Activated CD4-positive, alpha-beta T cell treated with anti-CD3 and anti-CD28 coated beads for 36 hours (primary cell): Measurements from ENCODE around the gene CPT1A. TPM values are rescaled to one million over a fixed set of nuclear protein-coding genes. Genes with fewer than 3 reads are reported as not detected.

Experiments used
- ATAC-seq: fragments of 200-7000 bp; cut with Tn5 transposase; one replicate; pipeline ENCODE4 v1.10.0; 2021; ENCODE audit warnings: mild to moderate bottlenecking, moderate library complexity
- CTCF ChIA-PET: fragments of 350-600 bp; sonication (Branson Sonifier 250); formaldehyde crosslinking; loops from one replicate; lab custom pipeline; 2021; ENCODE audit warnings: antibody characterized with exemption; lab: Charles Lee
- POLR2A ChIA-PET: fragments of 350-600 bp; sonication (Branson Sonifier 250); formaldehyde crosslinking; loops from one replicate; lab custom pipeline; 2021; ENCODE audit warnings: antibody characterized with exemption, inconsistent platforms; lab: Charles Lee
- DNase-seq: peaks from one replicate; pipeline ENCODE4 v3.0.0-alpha.2; 2020
- H3K27ac Mint-ChIP-seq: one replicate; pipeline ENCODE4 v1.8.0; 2021; ENCODE audit warnings: mixed read lengths
- H3K27me3 Mint-ChIP-seq: one replicate; pipeline ENCODE4 v1.8.0; 2021; ENCODE audit warnings: mixed read lengths
- H3K36me3 Mint-ChIP-seq: one replicate; pipeline ENCODE4 v1.8.0; 2021; ENCODE audit warnings: low read depth, mixed read lengths
- H3K4me1 Mint-ChIP-seq: one replicate; pipeline ENCODE4 v1.8.0; 2021; ENCODE audit warnings: mixed read lengths
- H3K4me3 Mint-ChIP-seq: one replicate; pipeline ENCODE4 v1.8.0; 2021; ENCODE audit warnings: mild to moderate bottlenecking, moderate library complexity, mixed read lengths
- H3K9me3 Mint-ChIP-seq: one replicate; pipeline ENCODE4 v1.8.0; 2021; ENCODE audit warnings: low read depth, mixed read lengths
- intact Hi-C, 2 experiments: fragments of 100-400 bp; cut with DNase I in 1 of 2; cut with micrococcal nuclease in 1 of 2; formaldehyde crosslinking; loops; one replicate each; pipeline versions ENCODE4 v1.14.2 to v1.15.1; 2022 to 2024; cut with DNase I, micrococcal nuclease
- total RNA-seq, 2 experiments: library from RNA; stranded (reverse); gene quantifications; one replicate each; pipeline ENCODE4 v1.2.3, GENCODE V29; 2021

The CPT1A gene
- total RNA-seq, 2 experiments from 2014 or later, result 23.3 to 25.4 TPM

DNA sequence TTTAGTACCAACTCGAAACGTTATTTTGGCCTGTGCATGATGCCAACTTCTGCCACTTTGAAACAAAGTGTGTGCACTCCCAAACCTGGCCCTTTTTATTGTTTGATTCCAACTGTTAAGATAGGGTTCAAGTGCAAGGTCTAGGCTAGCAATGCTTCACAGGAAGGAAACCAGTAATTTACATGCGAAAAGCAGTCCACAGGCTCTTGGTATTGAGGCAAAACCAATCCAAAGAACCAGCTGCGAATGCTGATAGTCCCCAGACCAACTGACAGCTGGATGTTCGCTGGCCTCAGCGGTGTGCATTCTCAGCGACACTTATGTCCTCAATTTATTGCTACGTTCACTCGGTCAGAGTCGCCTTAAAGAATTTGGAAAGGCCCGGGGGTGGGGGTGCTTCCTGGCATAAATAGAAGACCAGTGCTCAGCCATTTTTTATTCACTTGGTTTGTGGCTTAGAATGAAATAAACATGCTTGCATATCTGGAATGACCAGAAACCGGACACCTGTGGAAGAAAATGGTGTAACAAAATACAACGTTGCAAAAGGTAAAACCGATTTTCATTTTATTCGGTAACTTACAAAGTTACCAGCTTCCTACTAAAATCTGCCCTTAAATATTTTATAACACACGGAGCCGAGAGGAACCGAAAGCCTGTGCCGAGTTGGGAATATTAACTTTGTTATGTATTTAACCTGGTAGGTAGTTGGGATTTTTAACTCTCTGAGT is 1.6 kb downstream of the CPT1A start:
- CTCF ChIA-PET, result no interaction called here
- no peaks in the 10 kb centered on the region for H3K27me3 Mint-ChIP-seq
- no peaks in the 10 kb centered on the region for H3K36me3 Mint-ChIP-seq
- ATAC-seq (no peak), DNase-seq (peak; percentile 30)
- POLR2A ChIA-PET, result no interaction called here
- H3K4me1 Mint-ChIP-seq, result peaks cover 51% of the 10 kb centered on the region
- intact Hi-C loops, result loop anchor here (1.0 to 5.0 kb wide), 11 partner anchors 63 to 1362 kb away; partner anchors contain the start of genes TESMIN (in 2 of the 2), CHKA (in 1 of the 2), FADD (in 1 of the 2) and IGHMBP2 (in 1 of the 2)
- peak overlapping the region; percentile 81 for H3K4me3 Mint-ChIP-seq
- no peaks in the 10 kb centered on the region for H3K9me3 Mint-ChIP-seq
- H3K27ac Mint-ChIP-seq, result peak overlapping the region; percentile 86

DNA sequence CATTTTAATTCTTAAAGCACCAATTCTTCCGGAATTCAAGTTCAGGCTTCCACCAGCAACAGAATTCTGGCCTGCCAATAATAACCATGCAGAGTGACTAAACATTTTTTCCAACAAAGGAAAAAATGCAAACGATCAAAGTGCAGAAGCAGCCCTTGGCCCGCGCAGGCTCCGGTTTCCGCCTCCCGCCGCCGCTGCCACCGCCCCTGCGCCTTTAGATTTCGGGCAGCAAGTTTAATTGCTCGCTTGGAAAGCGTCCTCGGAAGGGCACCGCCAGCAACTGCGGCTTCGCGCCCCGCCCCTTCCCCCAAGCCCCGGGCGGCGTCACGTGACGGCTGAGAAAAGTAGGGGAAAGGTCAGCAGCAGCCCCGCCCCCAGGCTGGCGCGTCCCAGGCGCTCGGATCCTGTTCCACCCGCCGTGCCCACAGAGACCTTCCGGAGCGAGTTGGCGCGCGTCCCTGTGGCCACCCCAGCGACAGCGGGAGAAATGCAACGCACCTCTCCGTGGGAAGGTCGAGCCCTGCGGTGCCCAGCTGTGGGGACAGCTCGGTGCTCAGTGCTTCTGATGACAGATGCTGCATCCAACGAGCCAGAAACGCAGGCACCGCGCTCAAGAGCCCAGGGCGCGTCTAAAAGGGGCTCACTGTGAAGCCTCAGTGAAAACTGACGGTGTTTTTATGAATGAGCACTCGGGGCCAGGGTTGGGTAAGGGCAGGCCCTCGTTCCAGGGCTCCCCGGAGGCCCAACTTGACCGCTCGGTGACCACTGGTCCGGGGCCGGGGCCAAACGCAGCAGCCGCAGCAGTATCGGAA is 2.5 kb downstream of the CPT1A start:
- POLR2A ChIA-PET, result interaction anchor here (0.7 kb wide), 1 partner anchor 111 kb away, joined by 3 read pairs; no protein-coding TSS in a partner anchor
- Mint-ChIP-seq H3K36me3 (no peaks in the 10 kb centered on the region), H3K9me3 (no peaks in the 10 kb centered on the region), H3K27me3 (no peaks in the 10 kb centered on the region), H3K27ac (peak overlapping the region; percentile 86), H3K4me3 (peak overlapping the region; percentile 81), H3K4me1 (peaks cover 50% of the 10 kb centered on the region)
- peak; percentile 57 for ATAC-seq
- CTCF ChIA-PET, result no interaction called here
- intact Hi-C loops, result loop anchor here (1.0 to 5.0 kb wide), 7 partner anchors 64 to 1363 kb away; partner anchors contain the start of genes TESMIN (in 2 of the 2), FADD (in 1 of the 2), IGHMBP2 (in 1 of the 2) and LTO1 (in 1 of the 2)
- DNase-seq, result peak; percentile 97

DNA sequence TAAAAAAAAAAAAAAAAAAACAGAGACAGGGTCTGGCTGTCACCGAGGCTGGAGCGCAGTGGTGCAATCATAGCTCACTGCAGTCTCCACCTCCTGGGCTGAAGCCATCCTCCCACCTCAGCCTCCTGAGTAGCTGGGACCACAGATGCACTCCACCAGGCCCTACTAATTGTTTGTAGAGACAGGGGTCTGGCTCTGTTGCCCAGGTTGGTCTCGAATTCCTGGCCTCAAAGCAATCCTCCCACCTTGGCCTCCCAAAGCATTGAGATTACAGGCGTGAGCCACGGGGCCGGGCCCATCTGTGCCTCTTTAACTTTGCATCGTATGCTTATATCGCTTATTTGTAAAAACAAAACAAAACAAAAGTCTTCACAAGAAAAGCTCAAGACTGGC is 3.1 kb downstream of the CPT1A start:
- Mint-ChIP-seq H3K36me3 (no peaks in the 10 kb centered on the region), H3K9me3 (no peaks in the 10 kb centered on the region), H3K4me3 (peak overlapping the region; percentile 81), H3K4me1 (peaks cover 45% of the 10 kb centered on the region), H3K27me3 (no peaks in the 10 kb centered on the region), H3K27ac (peak overlapping the region; percentile 86)
- CTCF ChIA-PET, result no interaction called here
- intact Hi-C loops, result loop anchor here (2.0 to 5.0 kb wide), 2 partner anchors 88 to 1364 kb away; partner anchors contain the start of genes FADD (in 1 of the 2) and TESMIN (in 1 of the 2)
- peak; percentile 5 for ATAC-seq
- DNase-seq, result peak; percentile 64
- POLR2A ChIA-PET, result interaction anchor here (0.6 to 0.7 kb wide), 2 partner anchors 36 to 112 kb away, joined by 3 to 4 read pairs; no protein-coding TSS in a partner anchor

- ChIA-PET CTCF (interaction anchor here (0.8 to 1.1 kb wide), 2 partner anchors 14 to 20 kb away, joined by 3 read pairs; no protein-coding TSS in a partner anchor), POLR2A (interaction anchor here (0.6 to 0.7 kb wide), 2 partner anchors 35 to 112 kb away, joined by 3 to 4 read pairs; no protein-coding TSS in a partner anchor)
- Mint-ChIP-seq H3K9me3 (no peaks in the 10 kb centered on the region), H3K4me1 (peaks cover 41% of the 10 kb centered on the region), H3K4me3 (peak overlapping the region; percentile 81), H3K27ac (peak overlapping the region; percentile 75), H3K36me3 (no peaks in the 10 kb centered on the region), H3K27me3 (no peaks in the 10 kb centered on the region)
- intact Hi-C loops, result loop anchor here (2.0 to 5.0 kb wide), 2 partner anchors 87 to 1364 kb away; partner anchors contain the start of genes FADD (in 1 of the 2) and TESMIN (in 1 of the 2)
- DNase-seq, result no peak
- no peak for ATAC-seq
These were observed 3.8 kb downstream of the CPT1A start for GRCh38 chr11:68837583-68838571.

DNA sequence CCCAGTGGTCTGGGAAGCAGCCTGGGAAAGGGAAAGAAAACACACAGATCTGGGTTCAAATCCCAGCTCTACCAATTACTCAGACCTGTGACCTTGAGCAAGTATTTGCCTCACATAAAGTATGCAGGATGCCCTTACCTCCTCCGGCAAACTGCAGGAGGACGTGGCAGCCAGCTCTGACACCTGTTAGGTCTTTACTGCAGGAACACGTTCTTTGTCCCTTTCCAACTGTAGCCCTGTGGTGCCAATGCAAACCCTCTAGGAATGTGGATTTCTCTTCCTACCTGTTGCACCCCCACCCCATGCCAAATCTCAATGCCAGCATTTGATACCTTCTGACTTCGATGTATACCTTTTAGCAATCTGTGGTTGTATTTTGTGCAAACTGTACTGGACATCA is 6.0 kb downstream of the CPT1A start:
- ChIA-PET CTCF (no interaction called here), POLR2A (no interaction called here)
- intact Hi-C loops, result loop anchor here in 1 of 2 experiments (5.0 kb wide), 1 partner anchor 1367 kb away; the partner anchor contains the start of gene FADD
- Mint-ChIP-seq H3K36me3 (no peaks in the 10 kb centered on the region), H3K27ac (no peak overlapping the region), H3K4me3 (no peak overlapping the region), H3K9me3 (no peaks in the 10 kb centered on the region), H3K4me1 (peaks cover 33% of the 10 kb centered on the region), H3K27me3 (no peaks in the 10 kb centered on the region)
- ATAC-seq (no peak), DNase-seq (no peak)

GRCh38 chr11:68835328-68835727 is 6.4 kb downstream of the CPT1A start:
- POLR2A ChIA-PET, result interaction anchor here (0.6 kb wide), 1 partner anchor 87 kb away, joined by 7 read pairs; no protein-coding TSS in a partner anchor
- DNase-seq (no peak), ATAC-seq (no peak)
- CTCF ChIA-PET, result no interaction called here
- intact Hi-C loops, result loop anchor here in 1 of 2 experiments (5.0 kb wide), 1 partner anchor 1367 kb away; the partner anchor contains the start of gene FADD
- no peak overlapping the region for H3K27ac Mint-ChIP-seq
- no peaks in the 10 kb centered on the region for H3K9me3 Mint-ChIP-seq
- peaks cover 31% of the 10 kb centered on the region for H3K4me1 Mint-ChIP-seq
- no peak overlapping the region for H3K4me3 Mint-ChIP-seq
- H3K27me3 Mint-ChIP-seq, result no peaks in the 10 kb centered on the region
- H3K36me3 Mint-ChIP-seq, result no peaks in the 10 kb centered on the region

DNA sequence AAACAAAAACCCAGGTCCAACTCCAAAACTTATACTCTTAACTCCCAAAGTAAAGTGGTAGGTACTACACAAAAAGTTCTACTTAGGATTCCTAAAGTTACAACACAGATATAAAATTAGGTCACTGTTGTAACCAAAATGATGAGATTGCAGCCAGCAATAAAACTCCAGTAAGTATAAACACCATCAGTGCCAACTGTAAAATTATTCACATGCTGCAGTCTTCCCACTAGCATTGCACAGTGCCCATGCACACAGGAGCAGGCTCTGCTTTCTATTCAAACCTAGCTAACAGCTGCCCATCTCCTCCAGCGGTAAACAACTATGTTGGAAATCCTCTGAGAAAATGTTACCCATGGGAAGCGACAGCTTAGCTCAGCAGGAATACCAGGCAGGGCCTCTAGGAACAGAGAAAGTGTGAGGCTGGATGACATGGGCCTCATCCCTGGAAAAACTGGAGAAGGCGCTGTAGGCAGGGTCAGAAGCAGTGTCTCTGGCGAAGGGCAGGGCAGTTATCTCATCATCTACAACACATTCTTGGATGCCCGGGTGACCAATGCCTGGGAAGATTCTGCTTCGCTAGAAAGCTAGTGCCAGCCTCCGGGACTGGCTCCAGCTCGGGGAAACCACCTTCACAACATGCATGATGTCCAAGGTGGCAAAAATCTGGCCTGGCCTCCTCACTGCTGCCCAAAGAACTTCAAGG is 9.1 kb downstream of the CPT1A start:
- ATAC-seq (no peak), DNase-seq (no peak)
- ChIA-PET POLR2A (no interaction called here), CTCF (interaction anchor here (0.5 to 0.6 kb wide), 2 partner anchors 160 to 1076 kb away, joined by 3 read pairs; no protein-coding TSS in a partner anchor)
- Mint-ChIP-seq H3K9me3 (no peaks in the 10 kb centered on the region), H3K27ac (no peak overlapping the region), H3K4me1 (peaks cover 27% of the 10 kb centered on the region), H3K36me3 (no peaks in the 10 kb centered on the region), H3K4me3 (no peak overlapping the region), H3K27me3 (no peaks in the 10 kb centered on the region)
- intact Hi-C loops, result no loop called here

DNA sequence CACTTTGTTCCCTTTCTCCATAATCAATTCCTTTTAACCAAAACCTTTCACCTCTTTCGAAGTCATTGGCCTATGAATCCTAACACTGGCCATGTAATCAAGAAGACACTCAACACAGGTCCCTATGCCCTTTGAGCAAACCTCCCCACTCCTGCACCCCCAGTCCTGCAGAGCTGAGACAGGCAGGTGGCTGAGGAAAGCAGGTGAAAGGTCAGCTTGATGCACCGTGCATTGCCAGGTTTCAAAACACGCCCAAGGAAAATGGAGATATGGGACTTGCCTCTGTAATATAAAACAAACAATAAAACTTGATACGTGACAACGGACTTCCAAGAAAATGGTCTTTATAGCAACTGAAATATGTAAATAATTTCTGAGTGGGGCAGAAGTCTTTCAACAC is 10.6 kb downstream of the CPT1A start:
- ChIA-PET POLR2A (no interaction called here), CTCF (no interaction called here)
- Mint-ChIP-seq H3K27ac (no peak overlapping the region), H3K36me3 (no peaks in the 10 kb centered on the region), H3K9me3 (no peaks in the 10 kb centered on the region), H3K4me3 (no peak overlapping the region), H3K27me3 (no peaks in the 10 kb centered on the region), H3K4me1 (peaks cover 19% of the 10 kb centered on the region)
- intact Hi-C loops, result no loop called here
- DNase-seq, result no peak
- ATAC-seq, result no peak

DNA sequence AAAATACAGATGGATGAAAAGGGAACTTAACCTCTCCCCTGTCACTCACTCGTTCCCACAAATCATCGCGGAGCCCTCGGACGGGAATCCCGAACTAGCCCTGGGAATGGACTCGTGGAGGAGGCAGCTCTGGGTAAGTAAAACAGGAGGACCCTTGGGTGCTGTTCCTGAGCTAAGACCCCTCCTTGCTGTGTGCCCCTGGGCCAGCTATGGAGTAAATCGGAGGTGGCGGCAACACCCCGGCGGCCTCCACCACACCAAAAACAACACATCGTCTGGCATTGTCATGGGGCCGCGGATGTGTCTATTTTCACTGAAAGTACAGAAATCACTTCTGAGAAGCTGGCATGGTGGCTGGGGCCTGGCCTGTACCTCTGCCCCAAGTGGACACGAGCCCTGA is 12.1 kb downstream of the CPT1A start:
- no peak overlapping the region for H3K4me3 Mint-ChIP-seq
- H3K27me3 Mint-ChIP-seq, result no peaks in the 10 kb centered on the region
- intact Hi-C loops, result no loop called here
- no peaks in the 10 kb centered on the region for H3K36me3 Mint-ChIP-seq
- CTCF ChIA-PET, result no interaction called here
- peaks cover 26% of the 10 kb centered on the region for H3K4me1 Mint-ChIP-seq
- no peaks in the 10 kb centered on the region for H3K9me3 Mint-ChIP-seq
- no peak overlapping the region for H3K27ac Mint-ChIP-seq
- DNase-seq (no peak), ATAC-seq (no peak)
- POLR2A ChIA-PET, result interaction anchor here (0.5 kb wide), 1 partner anchor 81 kb away, joined by 3 read pairs; no protein-coding TSS in a partner anchor

- Mint-ChIP-seq H3K9me3 (no peaks in the 10 kb centered on the region), H3K36me3 (no peaks in the 10 kb centered on the region), H3K4me1 (peaks cover 26% of the 10 kb centered on the region), H3K27me3 (no peaks in the 10 kb centered on the region), H3K27ac (no peak overlapping the region), H3K4me3 (no peak overlapping the region)
- no peak for ATAC-seq
- intact Hi-C loops, result no loop called here
- ChIA-PET CTCF (no interaction called here), POLR2A (no interaction called here)
- no peak for DNase-seq
These were observed 12.8 kb downstream of the CPT1A start for GRCh38 chr11:68828957-68829356.
